ENCODE results near the gene KIF26B. TPM values are rescaled to one million over a fixed set of nuclear protein-coding genes. Genes with fewer than 3 reads are reported as not detected.

Gene KIF26B
- total and polyA plus RNA-seq, 7 donors, result 0.01 to 0.32 (median 0.06) TPM

DNA sequence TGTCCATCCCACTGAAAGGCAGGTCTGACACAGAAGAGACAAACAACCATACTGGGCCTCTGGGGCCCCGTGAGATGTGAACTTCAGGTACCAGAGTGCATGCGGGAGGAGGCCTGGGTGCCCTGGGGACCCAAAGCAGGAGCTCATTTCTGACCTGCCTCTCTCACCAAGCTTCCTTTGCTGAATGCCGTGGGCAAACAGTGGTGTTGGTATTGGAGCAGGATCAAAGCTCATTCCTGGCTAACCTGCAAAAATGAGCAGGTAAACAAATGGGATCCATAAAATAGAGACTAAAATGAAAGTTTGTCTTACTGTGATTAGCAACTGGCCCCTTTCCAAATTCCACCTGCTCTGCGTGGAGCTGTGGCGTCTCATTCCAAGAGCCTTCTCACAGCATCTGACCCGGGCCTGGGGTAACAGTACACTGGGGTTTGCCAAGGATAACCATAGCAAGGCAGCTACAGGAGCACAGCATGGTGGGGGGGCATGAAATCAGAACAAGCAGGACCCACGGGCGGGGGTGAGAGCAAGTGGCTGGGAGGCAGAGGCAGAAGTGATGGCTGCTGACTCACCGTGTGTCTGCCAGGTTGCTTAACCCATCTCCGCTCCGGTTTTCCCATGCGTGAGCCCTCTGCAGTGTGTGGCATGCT is 103.6 kb downstream of the KIF26B start:
- DNase-seq, result no peak
- H3K27me3 ChIP-seq (ENCODE audit: insufficient read depth in 3 of 3, low read length in 2 of 3), result peaks cover 0 to 3% (median 0%) of the 10 kb centered on the region in 3 donors
- 67 to 69% (median 68%) methylated on average over 12 of the region's 12 CpGs for WGBS, 3 donors

GRCh38 chr1:245260110-245260882 is 105.5 kb downstream of the KIF26B start:
- H3K4me1 ChIP-seq, result no peaks in the 10 kb centered on the region
- intact Hi-C loops (cut with DNase I), result no loop called here
- no peak overlapping the region for H3K4me3 ChIP-seq
- no peak overlapping the region for H3K27ac ChIP-seq
- H3K9me3 ChIP-seq, result no peaks in the 10 kb centered on the region
- ATAC-seq, result no peak
- WGBS, 3 donors, result 25 to 39% (median 34%) methylated on average over 6 of the region's 6 CpGs
- no peaks in the 10 kb centered on the region for H3K36me3 ChIP-seq (ENCODE audit: insufficient read depth in 1 of 2, low read depth in 1 of 2)
- peaks cover 0 to 3% (median 0%) of the 10 kb centered on the region in 3 donors for H3K27me3 ChIP-seq (ENCODE audit: insufficient read depth in 3 of 3, low read length in 2 of 3)
- DNase-seq, result no peak
- TF ChIP-seq, protein P1, sequence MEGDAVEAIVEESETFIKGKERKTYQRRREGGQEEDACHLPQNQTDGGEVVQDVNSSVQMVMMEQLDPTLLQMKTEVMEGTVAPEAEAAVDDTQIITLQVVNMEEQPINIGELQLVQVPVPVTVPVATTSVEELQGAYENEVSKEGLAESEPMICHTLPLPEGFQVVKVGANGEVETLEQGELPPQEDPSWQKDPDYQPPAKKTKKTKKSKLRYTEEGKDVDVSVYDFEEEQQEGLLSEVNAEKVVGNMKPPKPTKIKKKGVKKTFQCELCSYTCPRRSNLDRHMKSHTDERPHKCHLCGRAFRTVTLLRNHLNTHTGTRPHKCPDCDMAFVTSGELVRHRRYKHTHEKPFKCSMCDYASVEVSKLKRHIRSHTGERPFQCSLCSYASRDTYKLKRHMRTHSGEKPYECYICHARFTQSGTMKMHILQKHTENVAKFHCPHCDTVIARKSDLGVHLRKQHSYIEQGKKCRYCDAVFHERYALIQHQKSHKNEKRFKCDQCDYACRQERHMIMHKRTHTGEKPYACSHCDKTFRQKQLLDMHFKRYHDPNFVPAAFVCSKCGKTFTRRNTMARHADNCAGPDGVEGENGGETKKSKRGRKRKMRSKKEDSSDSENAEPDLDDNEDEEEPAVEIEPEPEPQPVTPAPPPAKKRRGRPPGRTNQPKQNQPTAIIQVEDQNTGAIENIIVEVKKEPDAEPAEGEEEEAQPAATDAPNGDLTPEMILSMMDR (IDR thresholded peaks at IDR 0.05), result no peak

More for the DNA sequence above, 103.6 kb downstream of the KIF26B start:
- H3K27ac ChIP-seq, result no peak overlapping the region
- ATAC-seq, result no peak
- no peaks in the 10 kb centered on the region for H3K4me1 ChIP-seq
- no peaks in the 10 kb centered on the region for H3K36me3 ChIP-seq (ENCODE audit: insufficient read depth in 1 of 2, low read depth in 1 of 2)
- H3K4me3 ChIP-seq, result no peak overlapping the region
- intact Hi-C loops (cut with DNase I), result no loop called here
- TF ChIP-seq, protein P1 (IDR thresholded peaks at IDR 0.05), result no peak
- no peaks in the 10 kb centered on the region for H3K9me3 ChIP-seq

- no peaks in the 10 kb centered on the region for H3K4me1 ChIP-seq
- ATAC-seq (no peak), DNase-seq (no peak)
- H3K9me3 ChIP-seq, result no peaks in the 10 kb centered on the region
- TF ChIP-seq, protein P1 (IDR thresholded peaks at IDR 0.05), result no peak
- H3K4me3 ChIP-seq, result no peak overlapping the region
- WGBS, 3 donors, result 89 to 92% (median 91%) methylated on average over 5 of the region's 5 CpGs
- no peak overlapping the region for H3K27ac ChIP-seq
- H3K27me3 ChIP-seq (ENCODE audit: insufficient read depth in 3 of 3, low read length in 2 of 3), result peaks cover 0 to 3% (median 0%) of the 10 kb centered on the region in 3 donors
- H3K36me3 ChIP-seq (ENCODE audit: insufficient read depth in 1 of 2, low read depth in 1 of 2), result no peaks in the 10 kb centered on the region
- intact Hi-C loops (cut with DNase I), result no loop called here
Observed at GRCh38 chr1:245260883-245261282, 106.1 kb downstream of the KIF26B start.

- intact Hi-C loops (cut with DNase I), result no loop called here
- Histone ChIP-seq H3K27me3 (ENCODE audit: insufficient read depth in 3 of 3, low read length in 2 of 3) (no peaks in the 10 kb centered on the region), H3K4me1 (no peaks in the 10 kb centered on the region), H3K27ac (no peak overlapping the region), H3K4me3 (no peak overlapping the region), H3K9me3 (no peaks in the 10 kb centered on the region), H3K36me3 (ENCODE audit: insufficient read depth in 1 of 2, low read depth in 1 of 2) (no peaks in the 10 kb centered on the region)
- WGBS, 3 donors, result 91 to 92% (median 91%) methylated on average over 7 of the region's 7 CpGs
- TF ChIP-seq, protein P1 (IDR thresholded peaks at IDR 0.05), result no peak
- DNase-seq (no peak), ATAC-seq (no peak)
Observed at GRCh38 chr1:245261786-245262185, 107.0 kb downstream of the KIF26B start.
